ENCODE measurements around the gene AOAH. TPM values are rescaled to one million over a fixed set of nuclear protein-coding genes. Genes with fewer than 3 reads are reported as not detected.

Gene AOAH
- total and polyA plus RNA-seq, 2 of the 4 experiments (the other 2 are of a cell fraction): not detected

DNA sequence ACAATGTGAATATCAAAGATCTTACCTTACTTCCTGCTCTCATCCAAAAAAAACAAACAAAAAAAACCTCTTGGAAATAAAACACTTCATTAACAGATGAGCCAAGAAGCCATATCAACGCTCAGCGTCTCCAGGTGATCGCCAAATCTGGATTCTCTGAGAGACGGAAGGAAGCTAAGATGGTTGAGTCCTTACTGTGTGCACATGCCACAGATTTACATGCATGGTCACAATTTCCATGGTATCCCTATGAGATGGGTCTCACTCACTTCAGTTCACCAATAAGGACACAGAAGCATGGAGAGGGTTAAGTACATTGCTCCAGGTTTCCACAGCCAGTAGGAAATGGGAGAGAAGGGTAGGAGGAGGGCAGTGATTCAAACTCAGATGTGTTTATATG, 1.0 kb downstream of the AOAH start:
- Histone ChIP-seq H3K9ac (ENCODE audit: low read depth, low read length) (no peak overlapping the region), H2AFZ (replicated peaks; ENCODE audit: low read length, poor library complexity) (no peak overlapping the region), H3K18ac (ENCODE audit: low read depth, low read length) (no peak overlapping the region), H3K56ac (ENCODE audit: extremely low read depth, insufficient read depth, low read length) (no peak overlapping the region), H3K23ac (ENCODE audit: low read depth, low read length) (no peak overlapping the region), H4K8ac (ENCODE audit: low read depth in 2 of 2, low read length in 2 of 2) (no peak overlapping the region), H2AK9ac (replicated peaks; ENCODE audit: low read depth, low read length, poor library complexity) (no peak overlapping the region), H4K91ac (ENCODE audit: insufficient read depth, low read depth, low read length) (no peak overlapping the region), H3K4me2 (ENCODE audit: low read depth, low read length) (no peak overlapping the region), H3K36me3 (ENCODE audit: control insufficient read depth, insufficient read depth, low read length) (no peaks in the 10 kb centered on the region), H3K9me1 (ENCODE audit: insufficient read depth, low read length) (no peaks in the 10 kb centered on the region), H3K27ac (ENCODE audit: insufficient read depth, low read length) (no peak overlapping the region), H2BK20ac (ENCODE audit: low read depth, low read length) (no peak overlapping the region), H3K14ac (replicated peaks; ENCODE audit: low read depth, low read length) (no peak overlapping the region), H3K27me3 (ENCODE audit: control insufficient read depth, insufficient read depth, low read length) (no peaks in the 10 kb centered on the region), H3K4me3 (ENCODE audit: insufficient read depth, low read depth, low read length) (no peak overlapping the region), H2AK5ac (ENCODE audit: low read depth, low read length) (no peak overlapping the region), H4K20me1 (ENCODE audit: insufficient read depth, low read length) (no peaks in the 10 kb centered on the region), H2BK5ac (ENCODE audit: low read depth, low read length, poor library complexity, severe bottlenecking) (no peak overlapping the region), H2BK120ac (ENCODE audit: low read depth, low read length) (no peak overlapping the region), H4K5ac (ENCODE audit: low read depth, low read length) (no peak overlapping the region), H3K4me1 (ENCODE audit: control insufficient read depth, insufficient read depth, low read length) (no peaks in the 10 kb centered on the region), H3K79me1 (ENCODE audit: low read depth in 1 of 2, low read length in 2 of 2) (no peaks in the 10 kb centered on the region), H3K4ac (ENCODE audit: low read depth, low read length) (no peak overlapping the region), H2BK15ac (ENCODE audit: low read depth, low read length) (no peak overlapping the region), H3K9me3 (ENCODE audit: control insufficient read depth, insufficient read depth, low read length) (no peaks in the 10 kb centered on the region)
- dilution Hi-C loops (cut with HindIII; ENCODE audit: low sequenced_read_pairs, unreplicated experiment) (no loop called here), in situ Hi-C loops (cut with MboI; ENCODE audit: low sequenced_read_pairs) (no loop called here), intact Hi-C loops (cut with micrococcal nuclease) (no loop called here)
- no peak for ATAC-seq (ENCODE audit: low read depth)
- POLR2A ChIA-PET (ENCODE audit: unreplicated experiment): no interaction called here
- no peak for DNase-seq
- CTCF ChIA-PET: no interaction called here
- TF ChIP-seq MAZ (IDR thresholded peaks at IDR 0.05; ENCODE audit: borderline replicate concordance, low read depth, low read length) (no peak), CEBPB (IDR thresholded peaks at IDR 0.05; ENCODE audit: low read depth, low read length) (no peak), MAFK (IDR thresholded peaks at IDR 0.05; ENCODE audit: low read depth, low read length) (no peak), RFX5 (IDR thresholded peaks at IDR 0.05; ENCODE audit: low read depth, low read length) (no peak), POLR2A (IDR thresholded peaks at IDR 0.05; ENCODE audit: low read depth, low read length) (no peak), FOS (IDR thresholded peaks at IDR 0.05; ENCODE audit: low read depth, low read length) (no peak), BHLHE40 (IDR thresholded peaks at IDR 0.05; ENCODE audit: low read depth, low read length) (no peak), CHD1 (IDR thresholded peaks at IDR 0.05; ENCODE audit: low read depth, low read length) (no peak), RCOR1 (IDR thresholded peaks at IDR 0.05; ENCODE audit: insufficient replicate concordance, low read length) (no peak)
- no TSS peak for BruUV-seq (replicated peaks)
- WGBS, 2 experiments (ENCODE audit: extremely low coverage in 2 of 2, insufficient read length in 1 of 2): no CpG with 5 or more reads among the region's 4 CpGs

Measured in IMR-90 (cell line).